ENCODE results near the gene ECSIT. TPM values are rescaled to one million over a fixed set of nuclear protein-coding genes. Genes with fewer than 3 reads are reported as not detected.
A peak's percentile ranks its signal among the peaks of the same experiment; 100 is the strongest.

The ECSIT gene
- total RNA-seq, 1 experiment from 2014 or later, result 59.8 TPM

- H3K79me2 ChIP-seq (ENCODE audit: low read length), result no peaks in the 10 kb centered on the region
- no peaks in the 10 kb centered on the region for H3K9me3 ChIP-seq (ENCODE audit: low read length)
- H4K20me1 ChIP-seq (ENCODE audit: insufficient read depth, low read depth, low read length), result no peaks in the 10 kb centered on the region
- H3K4me1 ChIP-seq (ENCODE audit: low read length), result no peaks in the 10 kb centered on the region
- H3K4me3 ChIP-seq (ENCODE audit: low read length), result no peak overlapping the region
- H2AFZ ChIP-seq (ENCODE audit: low read length), result no peak overlapping the region
- no peaks in the 10 kb centered on the region for H3K9me2 ChIP-seq (replicated peaks; ENCODE audit: insufficient read depth, low read length)
- no peak for DNase-seq
- H3K27me3 ChIP-seq (ENCODE audit: low read length), result no peaks in the 10 kb centered on the region
- H3K9ac ChIP-seq (ENCODE audit: low read length), result no peak overlapping the region
- H3K36me3 ChIP-seq (ENCODE audit: insufficient read depth, low read length), result 0 out of 2 replicates have a peak, but pooled peaks cover 8% of the 10 kb centered on the region
- H3K4me2 ChIP-seq (ENCODE audit: low read depth, low read length, poor library complexity, severe bottlenecking), result no peak overlapping the region
- no peak overlapping the region for H3K27ac ChIP-seq (ENCODE audit: low read length)
Observed at GRCh38 chr19:11513946-11514345, 15.0 kb downstream of the ECSIT start.

- no peak overlapping the region for H3K4me2 ChIP-seq (ENCODE audit: low read depth, low read length, poor library complexity, severe bottlenecking)
- no peaks in the 10 kb centered on the region for H3K9me3 ChIP-seq (ENCODE audit: low read length)
- no peaks in the 10 kb centered on the region for H3K9me2 ChIP-seq (replicated peaks; ENCODE audit: insufficient read depth, low read length)
- H3K27me3 ChIP-seq (ENCODE audit: low read length), result no peaks in the 10 kb centered on the region
- no peak overlapping the region for H2AFZ ChIP-seq (ENCODE audit: low read length)
- peaks cover 10% of the 10 kb centered on the region for H3K79me2 ChIP-seq (ENCODE audit: low read length)
- H3K4me3 ChIP-seq (ENCODE audit: low read length), result no peak overlapping the region
- DNase-seq, result no peak
- H4K20me1 ChIP-seq (ENCODE audit: insufficient read depth, low read depth, low read length), result no peaks in the 10 kb centered on the region
- 0 out of 2 replicates have a peak, but pooled peaks cover 4% of the 10 kb centered on the region for H3K36me3 ChIP-seq (ENCODE audit: insufficient read depth, low read length)
- H3K27ac ChIP-seq (ENCODE audit: low read length), result no peak overlapping the region
- H3K9ac ChIP-seq (ENCODE audit: low read length), result no peak overlapping the region
- H3K4me1 ChIP-seq (ENCODE audit: low read length), result peaks cover 20% of the 10 kb centered on the region
Observed at GRCh38 chr19:11510444-11510843, 18.5 kb downstream of the ECSIT start.

- H3K4me1 ChIP-seq (ENCODE audit: low read length), result peaks cover 27% of the 10 kb centered on the region
- H2AFZ ChIP-seq (ENCODE audit: low read length), result no peak overlapping the region
- H3K4me3 ChIP-seq (ENCODE audit: low read length), result peak overlapping the region; percentile 86; the same call in 1 of the 2 replicates
- H3K36me3 ChIP-seq (ENCODE audit: insufficient read depth, low read length), result 0 out of 2 replicates have a peak, but pooled peaks cover 4% of the 10 kb centered on the region
- no peaks in the 10 kb centered on the region for H3K27me3 ChIP-seq (ENCODE audit: low read length)
- no peaks in the 10 kb centered on the region for H3K9me2 ChIP-seq (replicated peaks; ENCODE audit: insufficient read depth, low read length)
- H3K9me3 ChIP-seq (ENCODE audit: low read length), result no peaks in the 10 kb centered on the region
- no peak for DNase-seq
- no peak overlapping the region for H3K27ac ChIP-seq (ENCODE audit: low read length)
- H3K79me2 ChIP-seq (ENCODE audit: low read length), result peaks cover 27% of the 10 kb centered on the region
- H4K20me1 ChIP-seq (ENCODE audit: insufficient read depth, low read depth, low read length), result no peaks in the 10 kb centered on the region
- H3K4me2 ChIP-seq (ENCODE audit: low read depth, low read length, poor library complexity, severe bottlenecking), result peak overlapping the region; percentile 96
- peak overlapping the region; percentile 89 for H3K9ac ChIP-seq (ENCODE audit: low read length)
Observed at GRCh38 chr19:11507370-11508078, 21.4 kb downstream of the ECSIT start.

GRCh38 chr19:11506967-11507366, 22.0 kb downstream of the ECSIT start:
- Histone ChIP-seq H3K9me3 (ENCODE audit: low read length) (no peaks in the 10 kb centered on the region), H3K4me3 (ENCODE audit: low read length) (peak overlapping the region; percentile 86), H3K79me2 (ENCODE audit: low read length) (peaks cover 29% of the 10 kb centered on the region), H3K9me2 (replicated peaks; ENCODE audit: insufficient read depth, low read length) (no peaks in the 10 kb centered on the region), H3K27ac (ENCODE audit: low read length) (peak overlapping the region; percentile 11; the same call in 1 of the 2 replicates), H2AFZ (ENCODE audit: low read length) (no peak overlapping the region), H3K4me1 (ENCODE audit: low read length) (peaks cover 27% of the 10 kb centered on the region), H3K36me3 (ENCODE audit: insufficient read depth, low read length) (0 out of 2 replicates have a peak, but pooled peaks cover 4% of the 10 kb centered on the region), H4K20me1 (ENCODE audit: insufficient read depth, low read depth, low read length) (no peaks in the 10 kb centered on the region), H3K4me2 (ENCODE audit: low read depth, low read length, poor library complexity, severe bottlenecking) (peak overlapping the region; percentile 96), H3K9ac (ENCODE audit: low read length) (peak overlapping the region; percentile 89), H3K27me3 (ENCODE audit: low read length) (no peaks in the 10 kb centered on the region)
- DNase-seq, result no peak

- Histone ChIP-seq H2AFZ (ENCODE audit: low read length) (peak overlapping the region; percentile 21; the same call in 1 of the 2 replicates), H3K9me3 (ENCODE audit: low read length) (no peaks in the 10 kb centered on the region), H3K9me2 (replicated peaks; ENCODE audit: insufficient read depth, low read length) (no peaks in the 10 kb centered on the region), H3K27me3 (ENCODE audit: low read length) (no peaks in the 10 kb centered on the region), H3K79me2 (ENCODE audit: low read length) (peaks cover 29% of the 10 kb centered on the region), H4K20me1 (ENCODE audit: insufficient read depth, low read depth, low read length) (no peaks in the 10 kb centered on the region), H3K27ac (ENCODE audit: low read length) (peak overlapping the region; percentile 68), H3K4me2 (ENCODE audit: low read depth, low read length, poor library complexity, severe bottlenecking) (peak overlapping the region; percentile 96), H3K9ac (ENCODE audit: low read length) (peak overlapping the region; percentile 89), H3K36me3 (ENCODE audit: insufficient read depth, low read length) (0 out of 2 replicates have a peak, but pooled peaks cover 3% of the 10 kb centered on the region), H3K4me3 (ENCODE audit: low read length) (peak overlapping the region; percentile 86), H3K4me1 (ENCODE audit: low read length) (peaks cover 27% of the 10 kb centered on the region)
- no peak for DNase-seq
Observed at GRCh38 chr19:11506101-11506555, 22.8 kb downstream of the ECSIT start.

- H3K9me2 ChIP-seq (replicated peaks; ENCODE audit: insufficient read depth, low read length), result no peaks in the 10 kb centered on the region
- H3K4me3 ChIP-seq (ENCODE audit: low read length), result peak within 1 kb of the TSS; percentile 86
- no peaks in the 10 kb centered on the region for H3K27me3 ChIP-seq (ENCODE audit: low read length)
- H3K36me3 ChIP-seq (ENCODE audit: insufficient read depth, low read length), result no peaks in the 10 kb centered on the region
- peak within 1 kb of the TSS; percentile 70 for H3K27ac ChIP-seq (ENCODE audit: low read length)
- peak; percentile 98 for DNase-seq
- H3K79me2 ChIP-seq (ENCODE audit: low read length), result peaks cover 29% of the 10 kb centered on the region
- H4K20me1 ChIP-seq (ENCODE audit: insufficient read depth, low read depth, low read length), result no peaks in the 10 kb centered on the region
- H2AFZ ChIP-seq (ENCODE audit: low read length), result peak within 1 kb of the TSS; percentile 42; the same call in 1 of the 2 replicates
- H3K9me3 ChIP-seq (ENCODE audit: low read length), result no peaks in the 10 kb centered on the region
- peak within 1 kb of the TSS; percentile 96 for H3K4me2 ChIP-seq (ENCODE audit: low read depth, low read length, poor library complexity, severe bottlenecking)
- H3K9ac ChIP-seq (ENCODE audit: low read length), result peak within 1 kb of the TSS; percentile 89
- H3K4me1 ChIP-seq (ENCODE audit: low read length), result peaks cover 27% of the 10 kb centered on the region
Observed at GRCh38 chr19:11505504-11506100, 23.3 kb downstream of the ECSIT start, which contains the start of gene ZNF653. TSS of gene ZNF653 (minus strand) at chr19:11505839. CDS start at chr19:11505786, 53 bp downstream.

- no peaks in the 10 kb centered on the region for H3K9me2 ChIP-seq (replicated peaks; ENCODE audit: insufficient read depth, low read length)
- peak overlapping the region; percentile 89 for H3K9ac ChIP-seq (ENCODE audit: low read length)
Observed at GRCh38 chr19:11505032-11505503, 23.9 kb downstream of the ECSIT start.

GRCh38 chr19:11504502-11505031, 24.4 kb downstream of the ECSIT start:
- peak overlapping the region; percentile 86 for H3K4me3 ChIP-seq (ENCODE audit: low read length)
- H3K79me2 ChIP-seq (ENCODE audit: low read length), result peaks cover 29% of the 10 kb centered on the region
- no peaks in the 10 kb centered on the region for H3K9me3 ChIP-seq (ENCODE audit: low read length)
- H3K36me3 ChIP-seq (ENCODE audit: insufficient read depth, low read length), result no peaks in the 10 kb centered on the region
- no peak overlapping the region for H2AFZ ChIP-seq (ENCODE audit: low read length)
- no peaks in the 10 kb centered on the region for H3K9me2 ChIP-seq (replicated peaks; ENCODE audit: insufficient read depth, low read length)
- H3K27me3 ChIP-seq (ENCODE audit: low read length), result no peaks in the 10 kb centered on the region
- DNase-seq, result no peak
- H3K9ac ChIP-seq (ENCODE audit: low read length), result peak overlapping the region; percentile 79
- peaks cover 27% of the 10 kb centered on the region for H3K4me1 ChIP-seq (ENCODE audit: low read length)
- no peaks in the 10 kb centered on the region for H4K20me1 ChIP-seq (ENCODE audit: insufficient read depth, low read depth, low read length)
- no peak overlapping the region for H3K27ac ChIP-seq (ENCODE audit: low read length)
- H3K4me2 ChIP-seq (ENCODE audit: low read depth, low read length, poor library complexity, severe bottlenecking), result peak overlapping the region; percentile 96

More at GRCh38 chr19:11505032-11505503, 23.9 kb downstream of the ECSIT start:
- Histone ChIP-seq H3K36me3 (ENCODE audit: insufficient read depth, low read length) (no peaks in the 10 kb centered on the region), H3K27ac (ENCODE audit: low read length) (peak overlapping the region; percentile 70), H3K79me2 (ENCODE audit: low read length) (peaks cover 29% of the 10 kb centered on the region), H3K27me3 (ENCODE audit: low read length) (no peaks in the 10 kb centered on the region), H3K4me3 (ENCODE audit: low read length) (peak overlapping the region; percentile 86), H3K9me3 (ENCODE audit: low read length) (no peaks in the 10 kb centered on the region), H3K4me2 (ENCODE audit: low read depth, low read length, poor library complexity, severe bottlenecking) (peak overlapping the region; percentile 96), H4K20me1 (ENCODE audit: insufficient read depth, low read depth, low read length) (no peaks in the 10 kb centered on the region), H3K4me1 (ENCODE audit: low read length) (peaks cover 27% of the 10 kb centered on the region), H2AFZ (ENCODE audit: low read length) (peak overlapping the region; percentile 42; the same call in 1 of the 2 replicates)
- peak; percentile 99 for DNase-seq
